Suprapubic skin (tissue), 4 donors: ENCODE results near the gene DGCR8. TPM values are rescaled to one million over a fixed set of nuclear protein-coding genes. Genes with fewer than 3 reads are reported as not detected.

ENCODE experiments used
- DNase-seq, 2 donors: peaks; one replicate each; pipeline ENCODE4 v3.0.0-alpha.2; 2019; ENCODE audit warnings: low spot score in 2 of 2
- H3K27ac ChIP-seq: fragments of 200-600 bp; sonication (generic); one replicate; pipeline ENCODE4 v1.5.1; 2019
- H3K27me3 ChIP-seq: fragments of 200-600 bp; sonication (generic); one replicate; pipeline ENCODE4 v1.5.1; 2019
- H3K36me3 ChIP-seq: fragments of 200-600 bp; sonication (generic); one replicate; pipeline ENCODE4 v1.5.1; 2019
- H3K4me1 ChIP-seq: fragments of 200-600 bp; sonication (generic); one replicate; pipeline ENCODE4 v1.5.1; 2019
- H3K4me3 ChIP-seq: fragments of 200-600 bp; sonication (generic); one replicate; pipeline ENCODE4 v1.5.1; 2019; ENCODE audit warnings: mild to moderate bottlenecking
- H3K9me3 ChIP-seq: fragments of 200-600 bp; sonication (generic); one replicate; pipeline ENCODE4 v1.5.1; 2019
- CTCF ChIP-seq, 2 donors: fragments of 200-600 bp in 1 of 2; fragments of 450-650 bp in 1 of 2; sonication (generic) in 1 of 2; IDR thresholded peaks; one replicate each; pipeline ENCODE4 v1.5.1; 2016 to 2019; ENCODE audit warnings: antibody characterized with exemption in 2 of 2, mild to moderate bottlenecking in 1 of 2, moderate library complexity in 1 of 2
- EP300 ChIP-seq: sonication (generic); formaldehyde crosslinking; IDR thresholded peaks from one replicate; pipeline ENCODE4 v1.6.1; 2017; ENCODE audit warnings: antibody characterized with exemption
- POLR2A ChIP-seq, 2 donors: fragments of 450-650 bp; IDR thresholded peaks; one replicate each; pipeline ENCODE4 v1.6.1; 2017; ENCODE audit warnings: antibody characterized with exemption in 2 of 2, mild to moderate bottlenecking in 2 of 2, moderate library complexity in 2 of 2
- POLR2AphosphoS5 ChIP-seq, 3 donors: sonication (generic); formaldehyde crosslinking; IDR thresholded peaks; one replicate each; pipeline ENCODE4 v1.6.1; 2017; ENCODE audit warnings: antibody characterized with exemption in 3 of 3
- WGBS: methylation state at CpG from one replicate; pipeline ENCODE4 v1.1.5; 2018; 5-methylcytosine and 5-hydroxymethylcytosine counted together
- total RNA-seq, 4 donors: library from RNA; depleted of rRNA; stranded (reverse); fragments of >200 nt; gene quantifications; one replicate each; pipeline ENCODE4 v1.1.0, GENCODE V29; 2016

The DGCR8 gene
- total RNA-seq, 4 donors from 2014 or later, result 22.4 to 69.1 (median 38.0) TPM

DNA sequence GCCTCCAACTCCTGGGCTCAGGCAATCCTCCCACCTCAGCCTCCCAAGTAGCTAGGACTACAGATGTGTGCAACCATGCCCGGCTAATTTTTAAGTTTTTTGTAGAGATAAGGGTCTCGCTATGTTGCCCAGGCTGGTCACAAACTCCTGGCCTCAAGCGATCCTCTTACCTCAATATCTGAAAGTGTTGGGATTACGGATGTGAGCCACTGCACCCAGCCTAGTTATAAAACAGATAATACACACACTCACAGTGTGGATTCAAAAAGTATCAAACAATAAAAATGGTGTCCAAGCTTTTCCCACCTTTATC is 71.2 kb downstream of the DGCR8 start:
- DNase-seq, result no peak
- no peak overlapping the region for H3K27ac ChIP-seq
- WGBS, result 90% methylated on average over 4 of the region's 4 CpGs
- no peaks in the 10 kb centered on the region for H3K9me3 ChIP-seq
- H3K4me3 ChIP-seq, result no peak overlapping the region
- no peak for TF ChIP-seq CTCF (IDR thresholded peaks at IDR 0.05)
- no peak for TF ChIP-seq POLR2AphosphoS5 (IDR thresholded peaks at IDR 0.05)
- no peak for TF ChIP-seq EP300
- TF ChIP-seq POLR2A (IDR thresholded peaks at IDR 0.05), result no peak
- H3K36me3 ChIP-seq, result peaks cover 12% of the 10 kb centered on the region
- H3K27me3 ChIP-seq, result no peaks in the 10 kb centered on the region
- peaks cover 12% of the 10 kb centered on the region for H3K4me1 ChIP-seq

DNA sequence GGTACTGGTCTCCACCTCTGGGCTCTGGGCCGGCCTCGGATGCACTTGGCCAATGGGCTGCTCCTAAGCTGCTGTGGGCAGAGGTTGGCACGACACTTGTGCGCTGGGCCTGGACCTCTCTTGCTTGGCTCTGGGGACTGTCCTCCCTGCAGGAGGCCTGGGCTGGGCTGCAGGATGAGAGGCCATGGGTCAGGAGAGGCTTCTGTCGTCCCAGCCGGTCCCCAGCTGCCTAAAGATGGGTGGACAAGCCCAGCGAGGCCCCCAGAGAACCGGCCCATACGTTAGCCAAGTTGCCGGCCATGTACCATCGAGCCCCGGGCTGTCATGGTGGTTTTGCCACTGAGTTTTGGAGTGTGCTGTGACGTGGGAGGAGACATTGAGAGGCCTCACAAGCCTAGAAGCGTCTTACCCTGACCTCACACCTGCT is 72.4 kb downstream of the DGCR8 start:
- Histone ChIP-seq H3K4me3 (no peak overlapping the region), H3K27me3 (peaks cover 7% of the 10 kb centered on the region), H3K36me3 (peaks cover 1% of the 10 kb centered on the region), H3K9me3 (no peaks in the 10 kb centered on the region), H3K4me1 (peaks cover 12% of the 10 kb centered on the region), H3K27ac (no peak overlapping the region)
- WGBS, result 100% methylated on average over 1 of the region's 14 CpGs
- no peak for TF ChIP-seq CTCF (IDR thresholded peaks at IDR 0.05)
- no peak for TF ChIP-seq EP300
- TF ChIP-seq POLR2AphosphoS5 (IDR thresholded peaks at IDR 0.05), result no peak
- TF ChIP-seq POLR2A (IDR thresholded peaks at IDR 0.05), result no peak
- DNase-seq, result no peak

GRCh38 chr22:20153945-20154344 is 73.9 kb downstream of the DGCR8 start:
- 57% methylated on average over 14 of the region's 16 CpGs for WGBS
- TF ChIP-seq CTCF (IDR thresholded peaks at IDR 0.05), result no peak
- no peak for TF ChIP-seq POLR2A (IDR thresholded peaks at IDR 0.05)
- no peak for TF ChIP-seq POLR2AphosphoS5 (IDR thresholded peaks at IDR 0.05)
- TF ChIP-seq EP300, result no peak

DNA sequence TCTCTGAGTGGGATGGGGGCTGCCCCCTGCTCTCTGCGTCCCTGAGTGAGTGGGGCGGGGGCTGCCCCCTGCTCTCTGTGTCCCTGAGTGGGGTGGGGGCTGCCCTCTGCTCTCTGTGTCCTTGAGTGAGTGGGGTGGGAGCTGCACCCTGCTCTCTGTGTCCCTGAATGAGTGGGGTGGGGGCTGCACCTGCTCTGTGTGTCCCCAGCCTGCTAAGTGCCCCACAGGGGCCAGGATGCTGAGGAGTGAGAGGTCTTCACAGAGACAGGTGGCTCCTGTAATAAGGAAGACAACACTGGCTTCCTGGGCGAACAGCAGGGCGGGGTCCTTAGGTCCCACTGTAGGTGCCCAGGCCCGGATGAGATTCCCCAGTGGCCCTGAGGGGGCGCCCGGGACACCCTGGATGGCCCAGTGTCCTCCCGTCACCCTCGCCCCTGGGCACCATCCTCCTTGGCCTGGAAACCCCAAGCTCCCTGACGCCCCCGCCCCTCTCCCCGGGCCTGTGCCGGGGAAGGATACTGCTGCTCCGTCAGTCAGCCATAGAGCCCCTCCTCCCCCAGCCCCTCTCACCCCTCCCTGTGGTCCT is 74.7 kb downstream of the DGCR8 start:
- DNase-seq, result no peak
- peaks cover 12% of the 10 kb centered on the region for H3K4me1 ChIP-seq
- 31% methylated on average over 6 of the region's 14 CpGs for WGBS
- no peaks in the 10 kb centered on the region for H3K9me3 ChIP-seq
- H3K27me3 ChIP-seq, result peaks cover 12% of the 10 kb centered on the region
- H3K4me3 ChIP-seq, result peak overlapping the region; percentile 28
- no peaks in the 10 kb centered on the region for H3K36me3 ChIP-seq
- no peak overlapping the region for H3K27ac ChIP-seq
- TF ChIP-seq EP300 (no peak), POLR2A (IDR thresholded peaks at IDR 0.05) (no peak), CTCF (IDR thresholded peaks at IDR 0.05) (no peak), POLR2AphosphoS5 (IDR thresholded peaks at IDR 0.05) (no peak)

More at GRCh38 chr22:20153945-20154344, 73.9 kb downstream of the DGCR8 start:
- no peak overlapping the region for H3K27ac ChIP-seq
- H3K27me3 ChIP-seq, result peaks cover 12% of the 10 kb centered on the region
- H3K9me3 ChIP-seq, result no peaks in the 10 kb centered on the region
- peaks cover 12% of the 10 kb centered on the region for H3K4me1 ChIP-seq
- H3K4me3 ChIP-seq, result no peak overlapping the region
- H3K36me3 ChIP-seq, result no peaks in the 10 kb centered on the region
- DNase-seq, result no peak

GRCh38 chr22:20155330-20156041 is 75.4 kb downstream of the DGCR8 start:
- peak overlapping the region; percentile 28 for H3K4me3 ChIP-seq
- peaks cover 12% of the 10 kb centered on the region for H3K4me1 ChIP-seq
- no peaks in the 10 kb centered on the region for H3K9me3 ChIP-seq
- H3K27me3 ChIP-seq, result peaks cover 12% of the 10 kb centered on the region
- no peaks in the 10 kb centered on the region for H3K36me3 ChIP-seq
- WGBS, result 52% methylated on average over 19 of the region's 30 CpGs
- no peak overlapping the region for H3K27ac ChIP-seq
- no peak for DNase-seq
- TF ChIP-seq EP300 (no peak), CTCF (IDR thresholded peaks at IDR 0.05) (no peak), POLR2AphosphoS5 (IDR thresholded peaks at IDR 0.05) (no peak)
